NCI-H1417 (cell line): ENCODE measurements around the gene KRT86.
"Not testable (repeated sequence)": the region's sequence is repeated elsewhere in the genome, so short reads cannot be mapped to it uniquely, and the experiment has no call there.

Experiments used
- DNase-seq, 3 experiments: peaks; one replicate each; lab custom pipeline; 2025; lab: John Stamatoyannopoulos, UW

Gene KRT86

GRCh38 chr12:52238916-52239646, 35.4 kb upstream of the KRT86 start:
- no peak for DNase-seq

GRCh38 chr12:52239767-52240166, 34.7 kb upstream of the KRT86 start:
- DNase-seq: peak in 1 of 3 experiments; percentile 46

GRCh38 chr12:52240247-52240646, 34.2 kb upstream of the KRT86 start:
- DNase-seq: not testable (repeated sequence)

- DNase-seq: no peak
Measured at GRCh38 chr12:52241205-52241842, 33.1 kb upstream of the KRT86 start.

- no peak for DNase-seq
Measured at GRCh38 chr12:52242442-52243258, 31.8 kb upstream of the KRT86 start.

- DNase-seq: peak in 1 of 3 experiments; percentile 30
Measured at GRCh38 chr12:52243259-52243855, 31.1 kb upstream of the KRT86 start.

GRCh38 chr12:52243856-52244614, 30.4 kb upstream of the KRT86 start:
- peak; percentile 30 to 86 (median 76) for DNase-seq

GRCh38 chr12:52244615-52244994, 29.8 kb upstream of the KRT86 start:
- DNase-seq: no peak

GRCh38 chr12:52245259-52245961, 29.0 kb upstream of the KRT86 start:
- no peak for DNase-seq

GRCh38 chr12:52245962-52246569, 28.4 kb upstream of the KRT86 start:
- no peak for DNase-seq

- peak in 2 of 3 experiments; percentile 74 to 87 for DNase-seq
Measured at GRCh38 chr12:52246720-52247621, 27.5 kb upstream of the KRT86 start.

- DNase-seq: no peak
Measured at GRCh38 chr12:52247622-52248540, 26.6 kb upstream of the KRT86 start.

- no peak for DNase-seq
Measured at GRCh38 chr12:52248541-52249461, 25.6 kb upstream of the KRT86 start.

- DNase-seq: no peak
Measured at GRCh38 chr12:52249511-52250047, 24.9 kb upstream of the KRT86 start.

GRCh38 chr12:52250048-52250990, 24.1 kb upstream of the KRT86 start:
- DNase-seq: no peak
